Loucy (cell line): Measurements from ENCODE around the gene PKM.
A peak's percentile ranks its signal among the peaks of the same experiment; 100 is the strongest.

Experiments used
- H2AFZ ChIP-seq: fragments of 200-600 bp; sonication (generic); 2 replicates; pipeline ENCODE4 v1.6.0; 2016; ENCODE audit warnings: antibody characterized with exemption, mild to moderate bottlenecking, low read length, moderate library complexity
- H3F3A ChIP-seq: fragments of 200-600 bp; 2 replicates; pipeline ENCODE4 v1.6.0; 2016; ENCODE audit warnings: antibody characterized with exemption, low read depth, mild to moderate bottlenecking
- H3K27me3 ChIP-seq: fragments of 200-600 bp; sonication (generic); 2 replicates; pipeline ENCODE4 v1.6.1; 2014; ENCODE audit warnings: low read length, mild to moderate bottlenecking; ENCODE audit not compliant: insufficient read depth, poor library complexity, severe bottlenecking
- H3K36me3 ChIP-seq: fragments of 200-600 bp; sonication (generic); 2 replicates; pipeline ENCODE4 v1.6.1; 2016; ENCODE audit warnings: low read length; ENCODE audit not compliant: insufficient read depth
- H3K4me1 ChIP-seq: fragments of 200-600 bp; sonication (generic); 2 replicates; pipeline ENCODE4 v1.5.1; 2014; ENCODE audit warnings: low read length, mild to moderate bottlenecking; ENCODE audit not compliant: insufficient read depth, poor library complexity, severe bottlenecking
- H3K4me2 ChIP-seq: fragments of 200-600 bp; sonication (generic); 2 replicates; pipeline ENCODE4 v1.6.0; 2014; ENCODE audit warnings: antibody characterized with exemption, low read length, low read depth, mild to moderate bottlenecking; ENCODE audit not compliant: poor library complexity, severe bottlenecking
- H3K4me3 ChIP-seq: fragments of 200-600 bp; sonication (generic); 2 replicates; pipeline ENCODE4 v1.5.1; 2014; ENCODE audit warnings: low read length, mild to moderate bottlenecking, mixed read lengths; ENCODE audit not compliant: poor library complexity, severe bottlenecking
- H3K79me2 ChIP-seq: fragments of 200-600 bp; sonication (generic); 2 replicates; pipeline ENCODE4 v1.6.1; 2014; ENCODE audit warnings: low read length; ENCODE audit not compliant: insufficient read depth
- H3K9ac ChIP-seq: fragments of 200-600 bp; sonication (generic); 2 replicates; pipeline ENCODE4 v1.6.0; 2014; ENCODE audit warnings: mild to moderate bottlenecking, low read depth, low read length, moderate library complexity; ENCODE audit not compliant: poor library complexity, severe bottlenecking
- H3K9me2 ChIP-seq: fragments of 200-600 bp; sonication (generic); replicated peaks from 2 replicates; pipeline ENCODE4 v1.6.1; 2016; ENCODE audit warnings: low read depth, low read length, mixed read lengths
- H3K9me3 ChIP-seq: fragments of 200-600 bp; sonication (generic); 2 replicates; pipeline ENCODE4 v1.6.1; 2014; ENCODE audit warnings: mild to moderate bottlenecking, antibody characterized with exemption, low read length, low read depth; ENCODE audit not compliant: insufficient read depth
- H4K20me1 ChIP-seq: fragments of 200-600 bp; sonication (generic); 2 replicates; pipeline ENCODE4 v1.6.0; 2014; ENCODE audit warnings: antibody characterized with exemption, low read length, mild to moderate bottlenecking; ENCODE audit not compliant: insufficient read depth, poor library complexity, severe bottlenecking
- CTCF ChIP-seq: fragments of 200-600 bp; sonication (generic); conservative IDR thresholded peaks from 2 replicates; pipeline ENCODE4 v1.5.1; 2014; ENCODE audit warnings: mild to moderate bottlenecking, antibody characterized with exemption, low read length
- EZH2phosphoT487 ChIP-seq: fragments of 200-600 bp; IDR thresholded peaks from 2 replicates; pipeline ENCODE4 v1.6.1; 2018; ENCODE audit warnings: antibody characterized with exemption, mild to moderate bottlenecking, moderate library complexity, borderline replicate concordance

Gene PKM

GRCh38 chr15:72233769-72234168, 2.8 kb upstream of the PKM start:
- Histone ChIP-seq H3K79me2 (peaks cover 33% of the 10 kb centered on the region), H4K20me1 (peaks cover 26% of the 10 kb centered on the region), H3K27me3 (peaks cover 10% of the 10 kb centered on the region), H2AFZ (no peak overlapping the region), H3K4me2 (no peak overlapping the region), H3K4me1 (peaks cover 43% of the 10 kb centered on the region), H3F3A (peaks cover 15% of the 10 kb centered on the region), H3K9me2 (no peaks in the 10 kb centered on the region), H3K4me3 (no peak overlapping the region), H3K36me3 (no peaks in the 10 kb centered on the region), H3K9ac (no peak overlapping the region), H3K9me3 (no peaks in the 10 kb centered on the region)
- TF ChIP-seq CTCF: no peak
- no peak for TF ChIP-seq EZH2phosphoT487

GRCh38 chr15:72231833-72232478, 966 bp upstream of the PKM start:
- peaks cover 41% of the 10 kb centered on the region for H3K4me1 ChIP-seq
- H3K4me2 ChIP-seq: peak overlapping the region; percentile 98

GRCh38 chr15:72230197-72231065, 559 bp downstream of the PKM start:
- peaks cover 7% of the 10 kb centered on the region; the same call in 1 of the 2 replicates for H3K36me3 ChIP-seq
- peaks cover 45% of the 10 kb centered on the region for H3K4me1 ChIP-seq
- peak overlapping the region; percentile 54 for H2AFZ ChIP-seq
- peak overlapping the region; percentile 95 for H3K4me3 ChIP-seq
- H3K27me3 ChIP-seq: peaks cover 10% of the 10 kb centered on the region
- H3K4me2 ChIP-seq: peak overlapping the region; percentile 83
- H3K9me2 ChIP-seq: no peaks in the 10 kb centered on the region
- peaks cover 63% of the 10 kb centered on the region for H3K79me2 ChIP-seq
- TF ChIP-seq EZH2phosphoT487 (no peak), CTCF (no peak)
- H3K9ac ChIP-seq: peak overlapping the region; percentile 99
- peaks cover 55% of the 10 kb centered on the region for H4K20me1 ChIP-seq
- no peaks in the 10 kb centered on the region for H3K9me3 ChIP-seq
- H3F3A ChIP-seq: peaks cover 20% of the 10 kb centered on the region

More at GRCh38 chr15:72231833-72232478, 966 bp upstream of the PKM start:
- Histone ChIP-seq H4K20me1 (peaks cover 41% of the 10 kb centered on the region), H3K9me2 (no peaks in the 10 kb centered on the region), H3K27me3 (peaks cover 10% of the 10 kb centered on the region), H3K4me3 (peak overlapping the region; percentile 95), H3K79me2 (peaks cover 51% of the 10 kb centered on the region), H3F3A (peaks cover 20% of the 10 kb centered on the region), H3K9ac (peak overlapping the region; percentile 99), H3K36me3 (no peaks in the 10 kb centered on the region), H2AFZ (peak overlapping the region; percentile 93), H3K9me3 (no peaks in the 10 kb centered on the region)
- TF ChIP-seq CTCF: no peak
- no peak for TF ChIP-seq EZH2phosphoT487
